ENCODE data around the gene DUSP8.

- TF ChIP-seq GATA2 (IDR thresholded peaks at IDR 0.05; ENCODE audit: low read depth, low read length) (no peak), GATA3 (IDR thresholded peaks at IDR 0.05; ENCODE audit: low read depth, low read length) (no peak)
These were observed 6.7 kb downstream of the DUSP8 start for GRCh38 chr11:1565173-1565903.

Measured in SH-SY5Y (cell line).